ENCODE data around the gene PCDHB16. TPM values are rescaled to one million over a fixed set of nuclear protein-coding genes. Genes with fewer than 3 reads are reported as not detected.
A peak's percentile ranks its signal among the peaks of the same experiment; 100 is the strongest.
"Not testable (repeated sequence)": the region's sequence is repeated elsewhere in the genome, so short reads cannot be mapped to it uniquely, and the experiment has no call there.

The PCDHB16 gene
- 0.07 TPM in 1 of 2 replicates, not detected in the other for total RNA-seq (2022)
- percentile 13 among the genes with signal in this experiment for Bru-seq, nascent RNA
- BruChase-seq, experiment 1, labeled RNA remaining after a 2-hour chase = percentile 21 among the genes with signal in this experiment
- BruChase-seq, experiment 2, labeled RNA remaining after a 6-hour chase = percentile 21 among the genes with signal in this experiment
- long read RNA-seq = 0 reads

- no peak for DNase-seq
- Mint-ChIP-seq H3K27me3 (ENCODE audit: insufficient read depth, unreplicated experiment) (no peaks in the 10 kb centered on the region), H3K36me3 (ENCODE audit: insufficient read depth, unreplicated experiment) (no peaks in the 10 kb centered on the region), H3K27ac (ENCODE audit: unreplicated experiment) (no peak within 1 kb of the TSS), H3K4me1 (ENCODE audit: low read depth, unreplicated experiment) (no peaks in the 10 kb centered on the region), H3K4me3 (ENCODE audit: unreplicated experiment) (no peak within 1 kb of the TSS), H3K9me3 (ENCODE audit: unreplicated experiment) (peaks cover 25% of the 10 kb centered on the region)
- Histone ChIP-seq H3K36me3 (ENCODE audit: control insufficient read depth, insufficient read depth, low read length) (no peaks in the 10 kb centered on the region), H3K4me3 (ENCODE audit: low read depth, low read length) (no peak within 1 kb of the TSS), H3K27me3 (replicated peaks; ENCODE audit: control insufficient read depth, insufficient read depth, low read length) (no peaks in the 10 kb centered on the region), H3K4me1 (no peaks in the 10 kb centered on the region), H3K9me3 (no peaks in the 10 kb centered on the region)
- ChIA-PET POLR2A (no interaction called here), CTCF (interaction anchor here (0.8 kb wide), 1 partner anchor 10 kb away, joined by 3 read pairs; no protein-coding TSS in a partner anchor)
- no peak for TF ChIP-seq CTCF (IDR thresholded peaks at IDR 0.05; ENCODE audit: insufficient read depth in 1 of 2, low read depth in 1 of 2, low read length in 1 of 2, severe bottlenecking in 1 of 2, unreplicated experiment in 1 of 2)
- BruUV-seq (replicated peaks) = no TSS peak
- intact Hi-C loops (cut with micrococcal nuclease; ENCODE audit: unreplicated experiment) = no loop called here
Measured at GRCh38 chr5:141182248-141182647, at the start of gene PCDHB16. Gene PCDHB16, plus strand, starts transcription at chr5:141182387. Its CDS starts 173 bp downstream, at chr5:141182560.

- no peaks in the 10 kb centered on the region for H3K27me3 Mint-ChIP-seq (ENCODE audit: insufficient read depth, unreplicated experiment)
- H3K27ac Mint-ChIP-seq (ENCODE audit: unreplicated experiment) = no peak within 1 kb of the TSS
- H3K4me3 Mint-ChIP-seq (ENCODE audit: unreplicated experiment) = no peak within 1 kb of the TSS
- peaks cover 7% of the 10 kb centered on the region; the same call in 1 of the 2 replicates for H3K9me3 ChIP-seq
- DNase-seq = no peak
- H3K36me3 Mint-ChIP-seq (ENCODE audit: insufficient read depth, unreplicated experiment) = no peaks in the 10 kb centered on the region
- POLR2A ChIA-PET = no interaction called here
- CTCF ChIA-PET = no interaction called here
- H3K4me1 Mint-ChIP-seq (ENCODE audit: low read depth, unreplicated experiment) = no peaks in the 10 kb centered on the region
- H3K4me3 ChIP-seq (ENCODE audit: low read depth, low read length) = no peak within 1 kb of the TSS
- intact Hi-C loops (cut with micrococcal nuclease; ENCODE audit: unreplicated experiment) = no loop called here
- BruUV-seq (replicated peaks) = no TSS peak
- H3K4me1 ChIP-seq = no peaks in the 10 kb centered on the region
- TF ChIP-seq CTCF (IDR thresholded peaks at IDR 0.05; ENCODE audit: insufficient read depth in 1 of 2, low read depth in 1 of 2, low read length in 1 of 2, severe bottlenecking in 1 of 2, unreplicated experiment in 1 of 2) = no peak
- H3K9me3 Mint-ChIP-seq (ENCODE audit: unreplicated experiment) = peaks cover 28% of the 10 kb centered on the region
- H3K27me3 ChIP-seq (replicated peaks; ENCODE audit: control insufficient read depth, insufficient read depth, low read length) = no peaks in the 10 kb centered on the region
- no peaks in the 10 kb centered on the region for H3K36me3 ChIP-seq (ENCODE audit: control insufficient read depth, insufficient read depth, low read length)
Measured at GRCh38 chr5:141135030-141135717, 47.0 kb upstream of the PCDHB16 start, which contains the start of gene PCDHB5. Gene PCDHB5, plus strand, starts transcription at chr5:141135206. Its CDS starts 229 bp downstream, at chr5:141135435.

- BruUV-seq (replicated peaks) = no TSS peak
- ChIA-PET CTCF (no interaction called here), POLR2A (no interaction called here)
- TF ChIP-seq CTCF (IDR thresholded peaks at IDR 0.05; ENCODE audit: insufficient read depth in 1 of 2, low read depth in 1 of 2, low read length in 1 of 2, severe bottlenecking in 1 of 2, unreplicated experiment in 1 of 2) = no peak
- H3K4me1 Mint-ChIP-seq (ENCODE audit: low read depth, unreplicated experiment) = no peaks in the 10 kb centered on the region
- peaks cover 28% of the 10 kb centered on the region for H3K9me3 Mint-ChIP-seq (ENCODE audit: unreplicated experiment)
- Histone ChIP-seq H3K36me3 (ENCODE audit: control insufficient read depth, insufficient read depth, low read length) (no peaks in the 10 kb centered on the region), H3K4me3 (ENCODE audit: low read depth, low read length) (no peak overlapping the region), H3K4me1 (no peaks in the 10 kb centered on the region), H3K27me3 (replicated peaks; ENCODE audit: control insufficient read depth, insufficient read depth, low read length) (no peaks in the 10 kb centered on the region), H3K9me3 (peaks cover 7% of the 10 kb centered on the region; the same call in 1 of the 2 replicates)
- no peak overlapping the region for H3K4me3 Mint-ChIP-seq (ENCODE audit: unreplicated experiment)
- intact Hi-C loops (cut with micrococcal nuclease; ENCODE audit: unreplicated experiment) = no loop called here
- H3K27me3 Mint-ChIP-seq (ENCODE audit: insufficient read depth, unreplicated experiment) = no peaks in the 10 kb centered on the region
- no peak for DNase-seq
- no peaks in the 10 kb centered on the region for H3K36me3 Mint-ChIP-seq (ENCODE audit: insufficient read depth, unreplicated experiment)
- no peak overlapping the region for H3K27ac Mint-ChIP-seq (ENCODE audit: unreplicated experiment)
Measured at GRCh38 chr5:141135718-141136266, 46.4 kb upstream of the PCDHB16 start.

- H3K27me3 ChIP-seq (replicated peaks; ENCODE audit: control insufficient read depth, insufficient read depth, low read length); H3K36me3 Mint-ChIP-seq (ENCODE audit: insufficient read depth, unreplicated experiment); DNase-seq; H3K27me3 Mint-ChIP-seq (ENCODE audit: insufficient read depth, unreplicated experiment); BruUV-seq (replicated peaks); H3K4me3 Mint-ChIP-seq (ENCODE audit: unreplicated experiment); CTCF ChIA-PET; intact Hi-C loops (cut with micrococcal nuclease; ENCODE audit: unreplicated experiment); H3K9me3 ChIP-seq; H3K36me3 ChIP-seq (ENCODE audit: control insufficient read depth, insufficient read depth, low read length); POLR2A ChIA-PET; H3K4me3 ChIP-seq (ENCODE audit: low read depth, low read length); H3K27ac Mint-ChIP-seq (ENCODE audit: unreplicated experiment); H3K4me1 ChIP-seq; H3K4me1 Mint-ChIP-seq (ENCODE audit: low read depth, unreplicated experiment): not testable (repeated sequence)
- peaks cover 28% of the 10 kb centered on the region for H3K9me3 Mint-ChIP-seq (ENCODE audit: unreplicated experiment)
Measured at GRCh38 chr5:141137346-141137745, 44.8 kb upstream of the PCDHB16 start.
